ENCODE measurements around the gene CTBS.

The CTBS gene

DNA sequence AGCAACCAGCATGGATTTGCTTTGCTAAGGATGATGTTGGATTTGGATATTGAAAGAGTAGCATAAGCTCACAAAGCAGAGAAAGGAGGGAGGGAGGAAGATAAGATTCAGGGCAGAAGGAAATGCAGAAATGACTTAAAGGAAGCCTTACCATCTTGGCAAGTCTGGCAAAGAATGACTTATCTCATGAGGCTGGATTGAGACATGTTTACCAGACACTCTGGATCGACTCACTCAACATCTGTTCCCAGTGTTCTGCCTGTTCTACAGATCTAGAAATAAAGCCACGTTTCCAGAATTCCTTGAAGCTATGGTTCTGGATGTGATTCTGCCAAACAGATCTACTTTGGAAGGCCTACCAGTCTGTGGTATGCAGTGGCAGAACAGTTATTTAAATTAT is 38.8 kb upstream of the CTBS start:
- TF ChIP-seq, protein P1, sequence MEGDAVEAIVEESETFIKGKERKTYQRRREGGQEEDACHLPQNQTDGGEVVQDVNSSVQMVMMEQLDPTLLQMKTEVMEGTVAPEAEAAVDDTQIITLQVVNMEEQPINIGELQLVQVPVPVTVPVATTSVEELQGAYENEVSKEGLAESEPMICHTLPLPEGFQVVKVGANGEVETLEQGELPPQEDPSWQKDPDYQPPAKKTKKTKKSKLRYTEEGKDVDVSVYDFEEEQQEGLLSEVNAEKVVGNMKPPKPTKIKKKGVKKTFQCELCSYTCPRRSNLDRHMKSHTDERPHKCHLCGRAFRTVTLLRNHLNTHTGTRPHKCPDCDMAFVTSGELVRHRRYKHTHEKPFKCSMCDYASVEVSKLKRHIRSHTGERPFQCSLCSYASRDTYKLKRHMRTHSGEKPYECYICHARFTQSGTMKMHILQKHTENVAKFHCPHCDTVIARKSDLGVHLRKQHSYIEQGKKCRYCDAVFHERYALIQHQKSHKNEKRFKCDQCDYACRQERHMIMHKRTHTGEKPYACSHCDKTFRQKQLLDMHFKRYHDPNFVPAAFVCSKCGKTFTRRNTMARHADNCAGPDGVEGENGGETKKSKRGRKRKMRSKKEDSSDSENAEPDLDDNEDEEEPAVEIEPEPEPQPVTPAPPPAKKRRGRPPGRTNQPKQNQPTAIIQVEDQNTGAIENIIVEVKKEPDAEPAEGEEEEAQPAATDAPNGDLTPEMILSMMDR (conservative IDR thresholded peaks at IDR 0.05): no peak
- H3K27ac ChIP-seq: no peak overlapping the region

- TF ChIP-seq, protein P1 (conservative IDR thresholded peaks at IDR 0.05): no peak
- peak overlapping the region; percentile 25 for H3K27ac ChIP-seq
These were observed 37.6 kb upstream of the CTBS start for GRCh38 chr1:84611796-84612195.

DNA sequence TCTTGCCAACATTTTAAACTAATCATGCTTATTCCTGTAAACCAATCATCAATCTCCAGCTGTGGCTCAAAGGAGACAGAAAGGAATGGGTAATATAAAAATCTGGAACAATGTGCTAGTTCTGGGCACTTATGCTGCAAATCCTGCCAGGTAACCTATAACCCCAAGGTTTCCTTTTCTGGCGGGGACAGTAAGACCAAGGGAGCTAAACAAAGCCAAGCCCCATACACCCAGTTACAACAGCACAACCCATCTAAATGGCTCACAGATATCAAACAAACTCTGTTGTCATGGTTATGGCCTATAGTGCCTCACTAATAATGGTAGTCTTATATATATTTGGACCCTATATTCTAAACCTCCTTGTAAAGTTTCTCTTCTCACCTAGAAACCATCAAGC is 36.9 kb upstream of the CTBS start:
- TF ChIP-seq, protein P1 (conservative IDR thresholded peaks at IDR 0.05): no peak
- no peak overlapping the region; the same call in 1 of the 2 replicates for H3K27ac ChIP-seq

DNA sequence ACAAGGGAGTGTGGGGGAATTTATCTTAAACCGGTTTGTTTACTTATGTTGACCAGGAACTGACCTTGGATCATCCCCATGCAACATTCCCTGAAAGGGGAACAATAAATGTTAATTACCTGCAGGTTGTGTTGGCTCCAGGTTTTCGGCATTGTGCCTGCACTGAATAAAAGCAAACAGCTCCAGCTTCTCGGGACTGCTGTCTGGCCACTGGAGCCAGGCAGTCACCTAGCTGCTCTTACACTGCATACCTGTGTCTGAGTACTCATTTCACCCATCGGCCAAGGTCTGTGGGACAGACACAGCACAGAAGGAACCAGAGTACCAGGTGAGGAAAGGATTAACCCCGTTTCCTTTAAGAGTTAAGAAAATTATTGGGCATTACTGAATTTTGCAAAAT is 32.7 kb upstream of the CTBS start:
- no peak overlapping the region for H3K27ac ChIP-seq
- TF ChIP-seq, protein P1 (conservative IDR thresholded peaks at IDR 0.05): no peak

DNA sequence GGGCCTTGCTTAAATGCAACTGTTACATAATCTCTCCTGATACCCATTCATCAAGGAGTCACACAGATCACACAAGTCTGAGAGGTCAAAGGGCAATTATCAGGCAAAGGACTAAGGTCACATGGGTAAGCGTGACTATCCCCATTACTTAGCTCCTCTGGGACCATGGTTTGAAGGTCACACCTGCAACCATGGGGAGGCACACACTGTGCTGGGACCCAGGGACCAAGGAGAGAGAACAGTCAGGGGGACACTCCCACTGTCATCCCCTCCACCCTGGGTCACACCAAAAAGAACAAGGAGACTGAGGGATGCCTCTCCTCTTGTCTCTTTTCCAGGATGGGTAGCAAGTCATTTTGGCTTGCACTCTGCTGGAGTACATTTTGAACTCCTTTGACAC is 30.9 kb upstream of the CTBS start:
- H3K27ac ChIP-seq: no peak overlapping the region
- TF ChIP-seq, protein P1 (conservative IDR thresholded peaks at IDR 0.05): no peak

DNA sequence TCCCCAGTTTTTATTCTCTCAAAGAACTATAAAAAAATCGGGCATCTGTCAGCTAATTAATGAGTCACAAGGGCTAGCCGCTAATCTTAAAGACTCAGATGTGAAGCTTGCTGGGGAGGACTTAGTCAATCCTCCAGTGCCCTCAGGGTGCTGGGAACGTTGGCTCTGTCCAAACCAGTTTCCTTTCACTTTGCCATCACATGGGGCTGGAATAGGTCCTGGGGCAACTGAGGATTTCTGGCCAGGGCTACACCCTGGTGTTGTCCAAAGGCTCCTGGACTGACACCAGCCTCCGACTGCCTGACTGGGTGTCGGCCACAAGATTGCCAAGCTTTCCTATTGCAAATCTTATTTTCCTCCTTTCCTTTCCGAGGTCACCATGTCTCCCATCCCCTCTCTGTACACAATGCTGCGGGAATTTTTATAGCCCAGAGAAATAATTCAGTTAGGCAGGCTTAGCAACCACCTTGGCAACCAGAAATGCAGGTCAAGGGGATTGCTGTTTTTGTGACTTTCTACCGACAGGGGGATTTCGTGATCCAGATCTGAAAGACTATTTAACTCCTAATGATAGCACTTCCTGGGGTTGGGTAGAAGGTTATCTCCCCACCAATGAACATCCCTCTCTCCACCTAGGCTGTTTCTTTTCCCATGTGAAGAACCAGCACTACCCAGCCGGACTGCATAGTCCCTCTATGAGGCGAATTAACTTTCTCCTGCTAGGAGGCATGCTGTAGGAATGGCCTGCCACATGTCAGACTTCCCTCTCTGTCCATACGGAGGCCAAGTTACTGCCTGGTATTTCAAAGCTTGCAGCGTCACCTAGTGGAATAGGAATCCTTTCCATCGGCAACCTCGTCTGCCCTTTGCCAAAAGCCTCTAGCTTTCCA is 29.9 kb upstream of the CTBS start:
- TF ChIP-seq, protein P1 (conservative IDR thresholded peaks at IDR 0.05): no peak
- no peak overlapping the region for H3K27ac ChIP-seq

- H3K27ac ChIP-seq: no peak overlapping the region
- TF ChIP-seq, protein P1 (conservative IDR thresholded peaks at IDR 0.05): no peak
These were observed 29.0 kb upstream of the CTBS start for GRCh38 chr1:84603223-84603622.
